Stimulated activated naive CD8-positive, alpha-beta T cell treated with anti-CD3 and anti-CD28 coated beads, Interleukin-15, Interleukin-2, amounts not matched to agents 100 U/mL and 50 U/mL, for 24 hours (primary cell): ENCODE results near the gene KSR1.

Experiments
- ATAC-seq: fragments of 150-1000 bp; cut with Tn5 transposase; one replicate; pipeline ENCODE4 v1.10.0; 2021
- DNase-seq: peaks from one replicate; pipeline ENCODE4 v3.0.0; 2021

Gene KSR1

GRCh38 chr17:27535178-27535928 lies 79.1 kb downstream of the KSR1 start:
- ATAC-seq (no peak), DNase-seq (no peak)

- DNase-seq, result no peak
- ATAC-seq, result no peak
Measured at GRCh38 chr17:27535975-27536374, 79.7 kb downstream of the KSR1 start.

- ATAC-seq (peak; percentile 63), DNase-seq (peak; percentile 27)
Measured at GRCh38 chr17:27536781-27537180, 80.5 kb downstream of the KSR1 start.

GRCh38 chr17:27538156-27538955 lies 82.1 kb downstream of the KSR1 start:
- no peak for ATAC-seq

GRCh38 chr17:27539152-27539551 lies 82.9 kb downstream of the KSR1 start:
- no peak for ATAC-seq

More at GRCh38 chr17:27538156-27538955, 82.1 kb downstream of the KSR1 start:
- DNase-seq, result no peak

GRCh38 chr17:27539794-27540317 lies 83.6 kb downstream of the KSR1 start:
- ATAC-seq (no peak), DNase-seq (no peak)

More at GRCh38 chr17:27539152-27539551, 82.9 kb downstream of the KSR1 start:
- DNase-seq, result no peak

- ATAC-seq, result no peak
Measured at GRCh38 chr17:27540318-27541101, 84.3 kb downstream of the KSR1 start.

GRCh38 chr17:27541301-27542023 lies 85.2 kb downstream of the KSR1 start:
- ATAC-seq (no peak), DNase-seq (no peak)

More at GRCh38 chr17:27540318-27541101, 84.3 kb downstream of the KSR1 start:
- DNase-seq, result no peak

GRCh38 chr17:27542841-27543463 lies 86.7 kb downstream of the KSR1 start:
- DNase-seq (no peak), ATAC-seq (no peak)

- ATAC-seq, result no peak
Measured at GRCh38 chr17:27543464-27543856, 87.2 kb downstream of the KSR1 start.

GRCh38 chr17:27543958-27544349 lies 87.7 kb downstream of the KSR1 start:
- ATAC-seq (no peak), DNase-seq (no peak)

More at GRCh38 chr17:27543464-27543856, 87.2 kb downstream of the KSR1 start:
- DNase-seq, result no peak

GRCh38 chr17:27544350-27545131 lies 88.3 kb downstream of the KSR1 start:
- peak; percentile 86 for ATAC-seq
- peak; percentile 82 for DNase-seq

- no peak for ATAC-seq
- no peak for DNase-seq
Measured at GRCh38 chr17:27545562-27546229, 89.4 kb downstream of the KSR1 start.

- peak; percentile 39 for DNase-seq
- ATAC-seq, result peak; percentile 10
Measured at GRCh38 chr17:27546624-27547300, 90.5 kb downstream of the KSR1 start.

GRCh38 chr17:27547301-27547683 lies 91.0 kb downstream of the KSR1 start:
- ATAC-seq (no peak), DNase-seq (no peak)

- DNase-seq (no peak), ATAC-seq (no peak)
Measured at GRCh38 chr17:27548369-27548768, 92.1 kb downstream of the KSR1 start.

- ATAC-seq (no peak), DNase-seq (no peak)
Measured at GRCh38 chr17:27549251-27549893, 93.1 kb downstream of the KSR1 start.

- ATAC-seq, result no peak
Measured at GRCh38 chr17:27550291-27550930, 94.2 kb downstream of the KSR1 start.

More at GRCh38 chr17:27550291-27550930, 94.2 kb downstream of the KSR1 start:
- no peak for DNase-seq
